ENCODE measurements around the gene COPS7A. TPM values are rescaled to one million over a fixed set of nuclear protein-coding genes. Genes with fewer than 3 reads are reported as not detected.
A peak's percentile ranks its signal among the peaks of the same experiment; 100 is the strongest.

The COPS7A gene
- total RNA-seq, 1 donor from 2014 or later, result 35.8 TPM

GRCh38 chr12:6750506-6750905 is 26.7 kb downstream of the COPS7A start:
- no peak for DNase-seq (ENCODE audit: low read depth in 2 of 2)

- no peak for DNase-seq (ENCODE audit: low read depth in 2 of 2)
These were observed 27.9 kb downstream of the COPS7A start for GRCh38 chr12:6751767-6752166.

GRCh38 chr12:6752167-6752920 is 28.5 kb downstream of the COPS7A start:
- peak in 1 of 2 donors; percentile 72 for DNase-seq (ENCODE audit: low read depth in 2 of 2)

- DNase-seq (ENCODE audit: low read depth in 2 of 2), result peak; percentile 98 to 99
These were observed 29.3 kb downstream of the COPS7A start, which contains the start of gene MLF2 for GRCh38 chr12:6752921-6753771. Gene MLF2, minus strand, starts transcription at chr12:6753141. Its CDS starts 807 bp downstream, at chr12:6752334.

GRCh38 chr12:6753772-6754356 is 30.0 kb downstream of the COPS7A start:
- DNase-seq (ENCODE audit: low read depth in 2 of 2), result no peak

GRCh38 chr12:6754411-6754810 is 30.6 kb downstream of the COPS7A start:
- no peak for DNase-seq (ENCODE audit: low read depth in 2 of 2)

- no peak for DNase-seq (ENCODE audit: low read depth in 2 of 2)
These were observed 33.3 kb downstream of the COPS7A start for GRCh38 chr12:6757028-6757690.

- no peak for DNase-seq (ENCODE audit: low read depth in 2 of 2)
These were observed 34.8 kb downstream of the COPS7A start for GRCh38 chr12:6758506-6759095.

GRCh38 chr12:6759741-6760140 is 35.9 kb downstream of the COPS7A start:
- DNase-seq (ENCODE audit: low read depth in 2 of 2), result no peak

GRCh38 chr12:6763380-6763779 is 39.5 kb downstream of the COPS7A start:
- DNase-seq (ENCODE audit: low read depth in 2 of 2), result no peak

- DNase-seq (ENCODE audit: low read depth in 2 of 2), result peak; percentile 99
These were observed 40.4 kb downstream of the COPS7A start for GRCh38 chr12:6764011-6764828.

- peak in 1 of 2 donors; percentile 34 for DNase-seq (ENCODE audit: low read depth in 2 of 2)
These were observed 41.3 kb downstream of the COPS7A start for GRCh38 chr12:6765048-6765633.

- DNase-seq (ENCODE audit: low read depth in 2 of 2), result peak; percentile 72 to 93
These were observed 42.1 kb downstream of the COPS7A start, which contains the start of gene PTMS for GRCh38 chr12:6765634-6766581. Gene PTMS, plus strand, starts transcription at chr12:6766363. Its CDS starts 343 bp downstream, at chr12:6766706.

GRCh38 chr12:6766651-6767349 is 43.0 kb downstream of the COPS7A start:
- peak in 1 of 2 donors; percentile 81 for DNase-seq (ENCODE audit: low read depth in 2 of 2)

GRCh38 chr12:6767353-6768319 is 43.8 kb downstream of the COPS7A start:
- peak in 1 of 2 donors; percentile 41 for DNase-seq (ENCODE audit: low read depth in 2 of 2)

- DNase-seq (ENCODE audit: low read depth in 2 of 2), result peak in 1 of 2 donors; percentile 31
These were observed 44.6 kb downstream of the COPS7A start for GRCh38 chr12:6768437-6768914.

GRCh38 chr12:6768990-6769389 is 45.1 kb downstream of the COPS7A start:
- peak in 1 of 2 donors; percentile 46 for DNase-seq (ENCODE audit: low read depth in 2 of 2)
